Measurements from ENCODE around the gene LDLRAD3.
"Not testable (repeated sequence)": the region's sequence is repeated elsewhere in the genome, so short reads cannot be mapped to it uniquely, and the experiment has no call there.

The LDLRAD3 gene, protein sequence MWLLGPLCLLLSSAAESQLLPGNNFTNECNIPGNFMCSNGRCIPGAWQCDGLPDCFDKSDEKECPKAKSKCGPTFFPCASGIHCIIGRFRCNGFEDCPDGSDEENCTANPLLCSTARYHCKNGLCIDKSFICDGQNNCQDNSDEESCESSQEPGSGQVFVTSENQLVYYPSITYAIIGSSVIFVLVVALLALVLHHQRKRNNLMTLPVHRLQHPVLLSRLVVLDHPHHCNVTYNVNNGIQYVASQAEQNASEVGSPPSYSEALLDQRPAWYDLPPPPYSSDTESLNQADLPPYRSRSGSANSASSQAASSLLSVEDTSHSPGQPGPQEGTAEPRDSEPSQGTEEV

DNA sequence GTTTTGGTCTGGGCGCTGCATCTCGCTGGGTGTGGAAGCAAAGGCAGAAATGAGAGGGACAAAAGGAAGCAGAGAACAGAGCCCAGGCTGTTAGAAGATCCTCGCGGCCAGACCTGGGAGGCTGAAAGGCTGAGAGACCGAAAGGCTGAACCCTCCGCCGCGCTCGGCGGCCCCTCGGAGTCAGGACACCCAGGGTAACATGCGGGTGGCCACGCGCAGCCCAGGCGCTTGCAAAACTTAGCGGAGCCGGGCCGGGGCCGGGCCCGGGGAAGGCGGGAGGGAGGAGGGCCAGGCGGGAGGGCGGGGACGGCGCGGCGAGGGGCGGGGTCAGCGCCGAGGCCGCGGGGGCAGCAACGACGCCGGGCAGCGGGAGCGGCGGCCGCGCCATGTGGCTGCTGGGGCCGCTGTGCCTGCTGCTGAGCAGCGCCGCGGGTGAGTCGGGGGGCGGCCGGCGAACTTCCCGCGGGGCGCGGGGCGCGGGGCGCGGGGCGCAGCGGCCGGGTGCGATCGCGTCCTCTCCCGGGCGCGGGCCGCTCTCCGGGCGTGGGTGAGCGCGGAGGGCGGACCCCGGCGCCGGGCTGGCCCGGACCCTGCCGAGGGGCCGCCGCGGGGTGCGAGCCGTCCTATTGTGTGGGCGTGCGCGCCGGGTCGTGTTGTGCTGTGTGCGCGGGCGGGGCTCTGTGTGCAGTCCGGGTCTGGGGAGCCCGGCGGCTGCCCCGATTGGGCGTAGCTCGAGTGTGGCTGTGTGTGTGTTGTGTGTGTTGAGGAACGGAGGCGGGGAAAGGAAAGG is at the start of gene LDLRAD3:
Gene LDLRAD3, plus strand, starts transcription at position 350 of the 790 bp plus-strand sequence. Its CDS starts 37 bp downstream, at position 387.
- Histone ChIP-seq H3K27ac (ENCODE audit: low read length) (no peak within 1 kb of the TSS), H3K9me3 (ENCODE audit: insufficient read depth, low read depth, low read length) (no peaks in the 10 kb centered on the region), H3K27me3 (ENCODE audit: insufficient read depth, low read length) (peaks cover 31% of the 10 kb centered on the region), H3K4me1 (ENCODE audit: insufficient read depth, low read length) (peaks cover 25% of the 10 kb centered on the region), H3K4me3 (ENCODE audit: low read length) (peak within 1 kb of the TSS; percentile 88), H3K36me3 (ENCODE audit: insufficient read depth, low read depth, low read length) (no peaks in the 10 kb centered on the region), H3K9ac (ENCODE audit: low read depth, low read length) (peak within 1 kb of the TSS; percentile 89; the same call in 1 of the 2 replicates)

DNA sequence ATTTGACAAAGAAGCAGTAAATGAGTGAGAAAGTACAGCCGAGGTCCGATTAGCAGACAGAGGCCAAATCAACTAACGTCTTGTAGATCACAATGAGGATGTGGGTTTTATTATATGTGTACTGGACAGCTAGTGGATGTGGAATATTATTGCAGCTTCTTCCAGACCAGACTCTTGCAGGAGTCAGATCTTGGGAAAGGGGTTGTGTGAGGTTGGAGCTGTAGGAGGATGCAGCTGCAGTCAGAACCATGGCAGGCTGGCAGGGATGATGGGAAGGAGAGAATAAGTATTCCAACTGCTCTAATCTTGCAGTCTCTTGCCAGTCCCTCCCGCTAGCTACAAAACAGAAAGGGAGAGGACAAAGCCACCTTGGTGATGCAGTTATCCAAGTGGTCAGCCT is 46.8 kb upstream of the LDLRAD3 start:
- no peaks in the 10 kb centered on the region for H3K9me3 ChIP-seq (ENCODE audit: insufficient read depth, low read depth, low read length)
- H3K9ac ChIP-seq (ENCODE audit: low read depth, low read length): no peak overlapping the region
- no peaks in the 10 kb centered on the region for H3K27me3 ChIP-seq (ENCODE audit: insufficient read depth, low read length)
- H3K36me3 ChIP-seq (ENCODE audit: insufficient read depth, low read depth, low read length): no peaks in the 10 kb centered on the region
- 0 out of 2 replicates have a peak, but pooled peaks cover 3% of the 10 kb centered on the region for H3K4me1 ChIP-seq (ENCODE audit: insufficient read depth, low read length)
- no peak overlapping the region for H3K27ac ChIP-seq (ENCODE audit: low read length)
- no peak overlapping the region for H3K4me3 ChIP-seq (ENCODE audit: low read length)

DNA sequence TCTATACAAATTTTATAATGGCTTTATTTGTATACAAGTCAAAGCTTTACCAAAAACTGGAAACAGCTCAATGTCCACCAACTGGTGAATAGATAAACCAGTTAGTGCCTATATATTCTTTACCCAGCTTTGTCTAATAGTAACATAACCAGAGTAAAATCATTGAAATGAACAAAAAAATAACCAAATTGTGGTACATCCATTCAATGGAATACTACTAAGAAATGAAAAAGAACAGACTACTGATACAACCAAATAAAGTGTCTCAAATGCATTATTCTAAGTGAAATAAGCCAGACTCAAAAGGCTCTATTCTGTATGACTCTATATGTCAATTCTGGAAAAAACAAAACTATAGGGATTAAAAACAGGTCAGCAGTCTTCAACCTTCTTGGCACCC is 40.9 kb upstream of the LDLRAD3 start:
- Histone ChIP-seq H3K4me1 (ENCODE audit: insufficient read depth, low read length) (no peaks in the 10 kb centered on the region), H3K27ac (ENCODE audit: low read length) (no peak overlapping the region), H3K27me3 (ENCODE audit: insufficient read depth, low read length) (no peaks in the 10 kb centered on the region), H3K9ac (ENCODE audit: low read depth, low read length) (no peak overlapping the region), H3K4me3 (ENCODE audit: low read length) (no peak overlapping the region), H3K9me3 (ENCODE audit: insufficient read depth, low read depth, low read length) (peaks cover 11% of the 10 kb centered on the region), H3K36me3 (ENCODE audit: insufficient read depth, low read depth, low read length) (no peaks in the 10 kb centered on the region)

DNA sequence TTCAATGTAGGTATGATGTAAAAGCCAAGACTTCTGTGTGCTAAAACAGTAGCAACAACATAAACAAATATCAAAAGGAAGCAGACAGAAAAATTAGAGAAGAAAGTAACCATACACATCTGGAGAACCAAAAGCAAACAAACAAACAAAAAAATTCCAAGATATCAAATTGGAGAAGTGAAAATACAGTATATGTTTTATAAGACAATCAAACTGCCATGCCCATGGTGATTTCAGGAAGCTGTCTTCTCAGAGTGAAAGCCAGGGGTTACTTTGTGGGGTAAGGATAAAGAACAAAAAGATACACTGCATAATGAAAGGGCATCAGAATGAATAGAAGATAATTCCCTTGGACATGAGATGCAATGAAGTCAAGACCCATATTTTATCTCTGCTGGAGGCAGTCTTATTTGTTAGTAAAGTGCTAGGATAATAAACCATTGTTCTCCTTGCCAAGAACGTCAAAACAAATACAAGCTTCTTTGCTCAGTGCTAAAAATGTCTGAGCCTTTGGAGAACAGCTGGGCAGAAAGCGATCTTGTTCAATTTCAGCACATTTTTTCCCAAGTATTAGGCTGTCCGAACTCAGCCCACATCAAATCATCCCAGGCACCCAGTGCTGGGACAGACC is 38.1 kb upstream of the LDLRAD3 start:
- Histone ChIP-seq H3K9ac (ENCODE audit: low read depth, low read length) (no peak overlapping the region), H3K27ac (ENCODE audit: low read length) (no peak overlapping the region), H3K4me1 (ENCODE audit: insufficient read depth, low read length) (0 out of 2 replicates have a peak, but pooled peaks cover 3% of the 10 kb centered on the region)

DNA sequence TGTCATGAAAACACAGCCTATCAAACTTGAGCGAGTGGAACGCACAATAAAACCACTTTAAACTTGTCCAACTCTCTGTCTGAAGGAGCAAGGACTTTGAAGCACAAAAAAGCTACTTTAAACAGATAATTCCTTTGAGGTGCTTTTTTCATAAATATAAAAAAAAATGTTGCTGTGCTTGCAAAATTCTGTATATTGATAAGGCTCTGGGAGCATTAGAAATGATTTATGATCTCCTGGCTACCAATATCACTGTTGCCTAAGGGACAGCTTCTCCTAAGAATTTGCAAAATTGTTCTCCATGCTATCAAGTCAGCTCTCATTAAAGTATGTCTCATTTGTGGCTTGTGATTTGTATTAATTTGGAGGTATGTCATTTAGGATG is 37.6 kb upstream of the LDLRAD3 start:
- Histone ChIP-seq H3K9me3 (ENCODE audit: insufficient read depth, low read depth, low read length) (peaks cover 11% of the 10 kb centered on the region), H3K4me3 (ENCODE audit: low read length) (no peak overlapping the region), H3K27ac (ENCODE audit: low read length) (no peak overlapping the region), H3K36me3 (ENCODE audit: insufficient read depth, low read depth, low read length) (no peaks in the 10 kb centered on the region), H3K9ac (ENCODE audit: low read depth, low read length) (no peak overlapping the region), H3K4me1 (ENCODE audit: insufficient read depth, low read length) (0 out of 2 replicates have a peak, but pooled peaks cover 3% of the 10 kb centered on the region), H3K27me3 (ENCODE audit: insufficient read depth, low read length) (no peaks in the 10 kb centered on the region)

More for the DNA sequence above, 38.1 kb upstream of the LDLRAD3 start:
- no peaks in the 10 kb centered on the region for H3K27me3 ChIP-seq (ENCODE audit: insufficient read depth, low read length)
- H3K4me3 ChIP-seq (ENCODE audit: low read length): no peak overlapping the region
- H3K9me3 ChIP-seq (ENCODE audit: insufficient read depth, low read depth, low read length): peaks cover 11% of the 10 kb centered on the region
- H3K36me3 ChIP-seq (ENCODE audit: insufficient read depth, low read depth, low read length): no peaks in the 10 kb centered on the region

DNA sequence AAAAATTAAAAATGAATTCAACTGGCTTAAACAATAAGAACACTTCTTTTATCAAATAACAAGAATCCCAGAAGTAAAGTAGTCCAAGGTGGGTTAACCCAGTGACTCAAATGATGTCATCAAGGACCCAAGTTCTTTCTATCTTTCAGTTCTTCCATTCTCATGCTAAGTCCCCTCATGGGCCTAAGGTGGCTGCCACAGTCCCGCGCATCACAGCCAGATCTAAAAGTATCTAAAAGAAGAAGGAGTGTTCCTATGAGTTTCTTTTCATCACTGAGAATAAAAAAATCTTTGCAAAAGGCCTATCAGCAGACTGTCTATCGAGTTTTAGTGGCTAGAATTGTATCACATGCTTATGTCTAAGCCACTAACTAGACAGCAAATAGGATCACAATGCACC is 37.2 kb upstream of the LDLRAD3 start:
- Histone ChIP-seq H3K9me3 (ENCODE audit: insufficient read depth, low read depth, low read length) (peaks cover 11% of the 10 kb centered on the region), H3K27ac (ENCODE audit: low read length) (no peak overlapping the region), H3K9ac (ENCODE audit: low read depth, low read length) (no peak overlapping the region), H3K4me1 (ENCODE audit: insufficient read depth, low read length) (0 out of 2 replicates have a peak, but pooled peaks cover 3% of the 10 kb centered on the region), H3K4me3 (ENCODE audit: low read length) (no peak overlapping the region), H3K36me3 (ENCODE audit: insufficient read depth, low read depth, low read length) (no peaks in the 10 kb centered on the region), H3K27me3 (ENCODE audit: insufficient read depth, low read length) (no peaks in the 10 kb centered on the region)

DNA sequence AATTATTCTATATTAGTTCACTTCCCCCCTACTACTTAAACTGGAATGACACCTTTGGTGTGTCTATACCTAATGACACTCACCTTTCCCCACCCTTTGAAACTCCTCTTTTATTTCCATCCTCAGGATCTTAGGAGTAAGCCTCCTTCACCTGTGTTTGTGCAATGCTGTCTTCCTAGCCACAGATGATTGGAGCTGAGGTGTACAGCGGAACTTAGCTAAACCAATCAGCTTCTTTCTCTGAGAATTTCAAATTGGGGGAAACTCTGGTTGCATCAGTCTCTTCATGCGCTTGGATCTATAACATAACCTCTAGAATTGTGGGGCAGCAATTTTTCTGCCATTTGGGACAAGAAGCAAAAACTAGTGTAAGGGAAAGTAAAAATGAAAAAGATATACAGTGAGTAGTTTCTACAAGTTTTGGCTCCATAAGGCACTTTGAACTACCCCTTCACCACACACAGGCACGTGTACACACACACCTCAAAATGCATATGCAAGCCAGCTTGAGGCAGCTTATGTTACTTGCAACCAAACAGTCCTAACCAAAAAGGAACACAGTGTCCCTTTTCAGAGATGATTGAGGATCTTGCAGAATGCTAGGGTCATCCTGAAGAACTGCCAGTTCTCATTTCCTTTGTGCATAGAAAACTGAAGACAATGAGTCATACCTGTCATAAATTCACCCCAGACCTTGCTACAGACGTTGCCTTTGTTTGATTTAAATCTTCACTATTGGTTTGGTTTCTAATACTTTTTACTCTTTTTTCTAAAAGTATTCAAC is 36.0 kb upstream of the LDLRAD3 start:
- Histone ChIP-seq H3K36me3 (ENCODE audit: insufficient read depth, low read depth, low read length) (no peaks in the 10 kb centered on the region), H3K27me3 (ENCODE audit: insufficient read depth, low read length) (no peaks in the 10 kb centered on the region), H3K27ac (ENCODE audit: low read length) (no peak overlapping the region), H3K9me3 (ENCODE audit: insufficient read depth, low read depth, low read length) (peaks cover 7% of the 10 kb centered on the region), H3K4me1 (ENCODE audit: insufficient read depth, low read length) (0 out of 2 replicates have a peak, but pooled peaks cover 3% of the 10 kb centered on the region), H3K9ac (ENCODE audit: low read depth, low read length) (no peak overlapping the region), H3K4me3 (ENCODE audit: low read length) (no peak overlapping the region)

DNA sequence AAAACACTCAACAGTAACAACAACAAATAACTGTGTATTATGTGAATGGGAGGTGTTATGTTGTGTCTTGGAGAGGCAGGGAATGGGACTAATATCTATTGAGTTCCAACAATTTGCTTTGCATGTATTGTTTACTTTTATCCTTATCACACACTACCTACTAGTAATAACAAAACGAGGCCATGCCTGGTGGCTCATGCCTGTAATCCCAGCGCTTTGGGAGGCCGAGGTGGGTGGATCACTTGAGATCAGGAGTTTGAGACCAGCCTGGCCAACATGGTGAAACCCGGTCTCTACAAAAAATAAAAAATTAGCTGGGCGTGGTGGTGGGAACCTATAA is 35.5 kb upstream of the LDLRAD3 start:
- not testable (repeated sequence) for H3K4me3 ChIP-seq (ENCODE audit: low read length); H3K36me3 ChIP-seq (ENCODE audit: insufficient read depth, low read depth, low read length); H3K27me3 ChIP-seq (ENCODE audit: insufficient read depth, low read length); H3K27ac ChIP-seq (ENCODE audit: low read length); H3K9me3 ChIP-seq (ENCODE audit: insufficient read depth, low read depth, low read length); H3K9ac ChIP-seq (ENCODE audit: low read depth, low read length); H3K4me1 ChIP-seq (ENCODE audit: insufficient read depth, low read length)

DNA sequence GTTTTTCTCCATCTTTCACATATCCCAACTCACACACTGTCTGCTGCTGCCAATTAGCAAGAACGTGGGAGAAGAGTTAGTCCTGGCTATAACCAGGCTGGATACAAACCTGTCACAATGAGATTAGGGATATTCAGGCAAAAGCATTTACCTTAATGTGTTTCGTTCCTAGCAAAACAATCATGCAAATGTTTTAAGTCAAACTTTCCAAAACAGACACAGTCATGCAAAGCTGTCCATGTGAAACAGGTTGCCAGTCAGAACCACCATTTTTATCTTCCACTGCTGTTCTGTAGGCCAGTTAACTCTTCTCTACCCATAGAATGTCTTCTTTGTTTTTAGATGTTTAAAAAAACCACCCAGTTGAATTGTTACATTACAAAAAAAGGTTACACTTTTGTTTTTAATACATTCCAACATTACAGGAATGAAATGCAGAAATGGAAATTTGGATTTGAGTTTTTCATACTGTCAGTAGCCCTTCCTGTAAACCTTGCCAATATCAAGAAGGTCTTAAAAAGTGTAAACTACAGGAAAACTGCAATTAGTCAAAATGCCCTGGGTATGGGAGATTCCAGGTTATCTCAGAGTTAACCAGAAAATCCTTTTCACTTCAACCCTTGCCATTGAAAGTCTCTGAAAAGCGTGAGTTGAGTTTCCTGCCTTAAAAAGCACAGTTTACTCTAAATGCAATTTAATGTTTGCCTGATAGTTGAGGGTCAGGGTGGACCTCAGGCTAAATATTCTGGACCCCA is 34.2 kb upstream of the LDLRAD3 start:
- no peaks in the 10 kb centered on the region for H3K27me3 ChIP-seq (ENCODE audit: insufficient read depth, low read length)
- H3K4me1 ChIP-seq (ENCODE audit: insufficient read depth, low read length): 0 out of 2 replicates have a peak, but pooled peaks cover 3% of the 10 kb centered on the region
- H3K27ac ChIP-seq (ENCODE audit: low read length): no peak overlapping the region

DNA sequence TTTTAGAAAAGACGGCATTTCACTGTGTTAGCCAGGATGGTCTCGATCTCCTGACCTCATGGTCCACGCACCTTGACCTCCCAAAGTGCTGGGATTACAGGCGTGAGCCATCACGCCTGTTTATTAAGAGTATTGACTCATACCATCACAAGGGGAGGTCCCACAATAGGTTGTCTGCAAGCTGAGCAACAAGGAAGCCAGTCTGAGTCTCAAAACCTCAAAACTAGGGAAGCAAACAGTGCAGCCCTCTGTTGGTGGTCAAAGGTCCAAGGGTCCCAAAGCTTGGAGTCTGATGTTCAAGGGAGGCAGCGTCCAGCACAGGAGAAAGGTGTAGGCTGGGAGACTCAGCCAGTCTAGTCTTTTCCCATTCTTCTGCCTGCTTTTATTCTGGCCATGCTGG is 32.8 kb upstream of the LDLRAD3 start:
- no peak overlapping the region for H3K4me3 ChIP-seq (ENCODE audit: low read length)
- 0 out of 2 replicates have a peak, but pooled peaks cover 3% of the 10 kb centered on the region for H3K4me1 ChIP-seq (ENCODE audit: insufficient read depth, low read length)
- no peaks in the 10 kb centered on the region for H3K36me3 ChIP-seq (ENCODE audit: insufficient read depth, low read depth, low read length)
- no peak overlapping the region for H3K9ac ChIP-seq (ENCODE audit: low read depth, low read length)
- no peaks in the 10 kb centered on the region for H3K9me3 ChIP-seq (ENCODE audit: insufficient read depth, low read depth, low read length)
- no peaks in the 10 kb centered on the region for H3K27me3 ChIP-seq (ENCODE audit: insufficient read depth, low read length)
- H3K27ac ChIP-seq (ENCODE audit: low read length): no peak overlapping the region

More for the DNA sequence above, 34.2 kb upstream of the LDLRAD3 start:
- Histone ChIP-seq H3K9ac (ENCODE audit: low read depth, low read length) (no peak overlapping the region), H3K4me3 (ENCODE audit: low read length) (no peak overlapping the region), H3K9me3 (ENCODE audit: insufficient read depth, low read depth, low read length) (no peaks in the 10 kb centered on the region), H3K36me3 (ENCODE audit: insufficient read depth, low read depth, low read length) (no peaks in the 10 kb centered on the region)

Data from iPS-20b (cell line).